ENCODE results near the gene PAK1.
"Not testable (repeated sequence)": the region's sequence is repeated elsewhere in the genome, so short reads cannot be mapped to it uniquely, and the experiment has no call there.

The PAK1 gene

GRCh38 chr11:77303328-77303727, 170.6 kb downstream of the PAK1 start:
- DNase-seq (ENCODE audit: low read depth), result no peak

GRCh38 chr11:77302752-77303151, 171.1 kb downstream of the PAK1 start:
- DNase-seq (ENCODE audit: low read depth), result no peak

DNA sequence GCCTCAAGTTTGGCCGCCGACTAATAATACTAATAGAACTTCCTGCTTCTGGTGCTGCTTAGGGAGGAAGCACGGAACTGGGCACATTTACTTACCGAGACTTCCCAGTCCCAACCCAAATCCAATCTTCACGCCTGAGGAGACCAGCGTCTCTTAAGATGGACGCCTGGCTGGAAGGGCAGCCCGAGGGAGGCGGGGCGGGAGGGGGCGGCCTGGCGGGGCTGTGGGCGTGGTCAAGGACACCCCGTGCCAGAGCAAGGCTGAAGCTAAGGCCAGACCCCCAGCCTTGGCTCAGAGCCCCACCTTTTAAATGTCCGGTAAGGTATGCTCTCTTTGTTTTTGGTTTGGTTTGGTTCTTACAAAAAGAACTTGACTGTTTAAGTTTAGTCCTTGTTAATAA, 172.4 kb downstream of the PAK1 start, which contains the start of gene GDPD4:
Gene GDPD4, minus strand, starts transcription at position 177 of the 400 bp plus-strand sequence. CDS start 16,549 bp downstream, outside the sequence.
- DNase-seq (ENCODE audit: low read depth), result no peak

- DNase-seq (ENCODE audit: low read depth), result no peak
Observed at GRCh38 chr11:77300695-77301094, 173.2 kb downstream of the PAK1 start.

- DNase-seq (ENCODE audit: low read depth), result not testable (repeated sequence)
Observed at GRCh38 chr11:77300028-77300427, 173.9 kb downstream of the PAK1 start.

DNA sequence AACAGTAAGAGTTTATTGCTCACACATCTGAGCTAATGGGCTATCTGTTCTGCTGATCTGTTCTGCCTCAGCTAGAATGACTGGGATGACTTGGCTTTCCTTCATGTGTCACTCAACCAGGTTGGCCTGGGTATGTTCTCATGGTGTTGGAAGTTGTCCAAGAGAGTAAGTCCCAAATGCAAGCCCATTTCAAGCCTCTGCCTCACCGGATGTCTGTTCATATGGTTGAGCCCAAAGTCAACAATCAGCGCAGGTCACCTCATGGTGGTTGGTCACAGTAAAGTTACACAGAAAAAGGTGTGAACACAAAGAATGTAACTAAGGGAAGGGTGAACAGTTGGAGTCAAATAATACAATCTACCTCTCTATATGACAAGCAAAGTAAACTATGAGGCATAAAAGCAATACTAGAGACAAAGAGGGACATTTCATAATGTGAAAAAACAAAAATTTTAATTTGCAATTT, 174.3 kb downstream of the PAK1 start:
- DNase-seq (ENCODE audit: low read depth), result no peak

DNA sequence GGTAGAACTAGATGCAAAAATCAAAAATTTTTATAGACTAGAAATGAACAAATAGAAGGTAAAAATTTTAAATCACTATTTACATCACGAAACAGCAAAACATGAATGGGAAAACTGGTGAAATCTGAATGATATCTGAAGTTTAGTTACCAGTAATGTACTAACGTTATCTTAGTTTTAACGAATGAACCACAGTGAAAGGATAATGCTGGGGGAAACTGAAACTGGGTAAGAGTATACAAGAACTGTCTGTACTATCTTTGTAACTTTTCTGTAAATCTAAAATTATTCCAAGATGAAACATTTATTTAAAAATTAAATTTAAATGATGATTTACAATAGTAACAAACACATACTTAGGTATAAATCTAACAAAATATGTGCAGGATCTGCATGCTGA, 179.9 kb downstream of the PAK1 start:
- DNase-seq (ENCODE audit: low read depth), result no peak

GRCh38 chr11:77289737-77290136, 184.2 kb downstream of the PAK1 start:
- DNase-seq (ENCODE audit: low read depth), result no peak

DNA sequence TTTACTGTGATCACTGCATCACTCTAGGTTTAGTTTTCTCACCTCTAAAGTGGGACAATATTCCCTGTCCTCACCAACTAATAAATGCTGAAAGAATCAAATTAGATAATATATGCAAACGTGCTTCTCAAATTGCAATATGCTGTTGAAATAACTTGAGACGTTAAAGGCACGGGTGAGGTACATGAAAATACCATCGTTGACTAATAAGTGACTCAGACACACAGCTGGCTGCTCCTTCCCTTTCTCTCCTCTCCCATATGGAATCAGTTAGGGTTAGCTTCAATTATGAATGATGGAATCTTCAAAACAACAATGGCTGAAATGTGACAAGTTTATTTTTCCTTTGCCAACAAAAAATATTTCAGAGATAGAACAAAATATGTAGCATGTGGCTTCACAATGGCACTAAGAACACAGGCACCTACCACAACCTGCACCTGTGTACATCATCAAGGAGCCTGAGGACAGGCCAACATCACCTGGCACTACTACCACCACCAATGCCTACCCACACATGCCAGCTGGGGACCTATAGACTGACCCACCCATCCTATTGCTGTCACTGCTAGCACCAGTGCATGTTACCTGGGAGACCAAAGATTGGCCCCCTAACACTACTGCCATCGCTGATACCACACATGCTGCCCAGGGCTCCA, 186.2 kb downstream of the PAK1 start:
- DNase-seq (ENCODE audit: low read depth), result peak; percentile 89

- no peak for DNase-seq (ENCODE audit: low read depth)
Observed at GRCh38 chr11:77287136-77287535, 186.8 kb downstream of the PAK1 start.

DNA sequence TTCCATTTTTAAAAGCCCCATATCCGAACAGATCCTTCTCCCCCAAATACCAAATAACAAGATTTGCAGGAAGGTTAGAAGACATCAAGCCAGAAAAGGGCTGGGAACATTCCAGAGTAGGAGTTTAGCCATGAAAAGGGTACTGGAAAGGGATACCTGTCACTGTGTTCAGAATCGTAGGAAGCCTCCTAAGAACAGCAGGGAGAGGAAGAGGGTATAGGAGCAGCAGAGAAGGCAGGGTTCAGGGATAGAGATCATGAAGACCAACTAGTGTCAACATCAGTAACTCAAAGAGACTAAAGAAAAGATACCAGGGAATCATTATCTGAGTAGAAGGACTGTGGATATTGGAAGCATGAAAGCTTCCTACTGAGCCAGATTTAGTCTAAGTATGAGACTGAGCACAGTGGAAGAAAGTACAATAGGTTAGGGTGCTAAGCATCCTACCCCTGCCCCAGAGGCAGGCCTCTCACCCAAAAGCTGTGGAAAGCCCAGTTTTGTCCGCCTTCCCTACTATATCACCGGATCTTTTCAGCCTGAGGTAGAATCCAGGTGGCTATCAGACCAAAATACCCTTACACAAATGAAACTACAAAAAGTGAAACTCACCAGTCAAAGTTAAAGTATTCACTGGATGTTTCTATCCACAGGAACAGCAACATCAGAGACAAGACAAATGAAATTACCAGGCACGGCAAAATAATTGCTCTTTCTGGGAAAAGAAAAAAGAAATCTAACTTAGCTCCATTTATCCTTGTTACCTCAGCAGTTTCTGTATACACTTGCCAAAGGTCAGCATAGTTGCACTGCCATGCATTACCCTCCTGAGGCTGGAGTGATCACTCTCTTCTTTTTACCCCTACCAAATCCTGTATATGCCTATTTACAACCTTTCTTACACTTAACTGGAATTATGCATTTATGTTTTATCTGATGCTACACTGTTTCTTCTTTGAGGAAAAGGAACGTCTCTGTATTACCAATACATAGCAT, 189.1 kb downstream of the PAK1 start:
- no peak for DNase-seq (ENCODE audit: low read depth)

DNA sequence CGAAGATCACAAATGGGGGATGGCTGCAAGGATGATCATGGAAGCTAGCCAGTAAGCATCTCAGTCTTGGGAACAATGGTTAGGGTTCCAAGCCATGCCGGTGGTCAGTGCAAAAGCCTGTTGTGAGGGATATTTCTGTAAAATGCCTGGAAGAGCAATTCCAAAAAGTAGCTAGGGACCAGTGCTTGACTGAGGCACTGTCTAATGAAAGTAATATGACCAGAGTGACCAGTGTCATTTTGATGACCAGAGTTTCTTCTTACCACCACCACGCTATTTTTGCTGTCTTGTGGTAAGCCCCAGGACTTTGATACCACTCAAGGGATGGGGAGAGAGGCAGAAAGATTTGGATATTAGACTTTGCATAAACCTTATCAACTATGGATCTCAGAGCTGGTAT, 190.8 kb downstream of the PAK1 start:
- DNase-seq (ENCODE audit: low read depth), result no peak

DNA sequence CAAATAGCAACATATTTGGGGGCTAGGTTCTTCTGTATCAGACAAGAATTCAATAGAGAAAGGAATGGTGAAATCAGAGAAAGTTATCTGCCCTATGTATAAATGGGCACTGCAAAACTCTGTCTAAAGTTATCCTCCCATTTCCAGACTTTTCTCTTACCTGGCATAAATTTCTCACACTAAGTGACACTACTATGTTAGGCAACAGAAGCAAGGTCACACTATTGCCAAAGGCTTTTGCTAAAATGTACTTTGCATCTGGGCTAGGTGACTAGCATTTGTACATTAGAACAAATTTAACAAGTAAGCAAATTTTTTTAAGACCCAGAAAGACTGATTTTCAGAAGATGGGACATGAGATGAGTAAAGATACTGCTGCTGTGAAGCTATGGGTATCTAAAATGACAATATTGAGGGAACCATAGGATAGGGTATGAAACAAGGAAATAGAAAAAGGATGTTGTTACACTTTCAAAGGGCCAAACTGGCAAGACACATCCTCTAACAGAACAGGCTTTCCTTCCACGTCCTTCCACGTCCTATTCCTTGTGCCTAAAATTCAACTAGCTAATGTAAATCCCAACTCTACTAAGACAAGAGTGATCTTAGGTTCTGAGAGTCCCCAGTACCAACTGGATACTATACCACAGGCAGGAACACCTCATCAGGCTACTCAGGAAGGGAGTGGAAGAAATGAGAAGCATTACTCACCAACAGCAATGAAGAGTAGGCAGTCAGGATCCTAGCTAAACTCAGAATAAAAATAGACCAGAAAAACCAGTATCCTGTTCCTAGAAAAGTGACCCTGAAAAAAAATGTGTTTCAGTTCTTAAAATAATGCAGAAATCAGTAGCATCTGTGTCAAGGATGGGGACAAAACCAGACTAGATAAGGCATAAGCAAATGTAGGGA, 195.0 kb downstream of the PAK1 start:
- no peak for DNase-seq (ENCODE audit: low read depth)

DNA sequence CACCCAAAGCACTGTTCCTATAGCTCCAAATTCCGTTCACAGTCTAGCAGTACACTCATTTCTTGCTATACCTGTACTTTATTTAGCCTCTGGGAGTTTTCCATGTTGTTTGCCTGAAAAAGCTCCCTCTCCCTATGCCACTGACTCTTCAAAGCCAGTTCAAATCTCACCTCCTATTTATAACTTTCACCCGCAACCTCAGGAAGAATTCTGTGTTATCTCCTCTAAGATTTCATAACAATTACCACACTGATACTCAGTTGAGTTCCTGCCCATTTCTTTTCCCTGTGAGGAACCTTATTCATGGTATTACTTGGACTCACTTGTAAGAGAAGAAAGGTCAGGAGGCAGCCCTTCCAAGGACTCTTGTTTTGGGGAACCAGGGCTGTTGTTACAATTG, 197.6 kb downstream of the PAK1 start:
- no peak for DNase-seq (ENCODE audit: low read depth)
